ENCODE results near the gene RALGPS1.
A peak's percentile ranks its signal among the peaks of the same experiment; 100 is the strongest.

Gene RALGPS1

GRCh38 chr9:127210851-127211730 is 296.5 kb downstream of the RALGPS1 start:
- FAIRE-seq = no peak

- FAIRE-seq = no peak
Measured at GRCh38 chr9:127211983-127212382, 297.4 kb downstream of the RALGPS1 start.

DNA sequence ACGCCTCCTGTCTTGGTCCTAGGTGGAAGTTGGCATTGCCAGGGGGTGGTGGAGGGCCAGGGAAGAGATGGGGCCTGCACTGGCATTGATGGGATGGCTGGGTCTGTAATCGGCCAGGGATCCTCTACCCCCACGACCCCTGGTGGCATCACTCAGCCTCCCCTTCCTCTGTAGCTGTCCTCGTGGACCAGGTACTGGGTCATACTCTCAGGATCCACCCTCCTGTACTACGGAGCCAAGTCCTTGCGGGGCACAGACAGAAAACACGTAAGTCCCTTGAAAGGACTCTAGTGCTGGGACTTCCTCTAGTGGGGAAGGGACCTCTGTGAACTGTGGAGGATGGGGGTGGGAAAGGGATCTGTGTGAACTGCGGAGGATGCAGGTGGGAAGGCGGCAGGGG is 297.9 kb downstream of the RALGPS1 start:
- FAIRE-seq = no peak

- no peak for FAIRE-seq
Measured at GRCh38 chr9:127213859-127214258, 299.3 kb downstream of the RALGPS1 start.

- peak; percentile 61 for FAIRE-seq
Measured at GRCh38 chr9:127214421-127215267, 300.1 kb downstream of the RALGPS1 start.

GRCh38 chr9:127215268-127216209 is 301.0 kb downstream of the RALGPS1 start:
- no peak for FAIRE-seq

GRCh38 chr9:127216210-127216887 is 301.8 kb downstream of the RALGPS1 start:
- no peak for FAIRE-seq

- FAIRE-seq = no peak
Measured at GRCh38 chr9:127216888-127217217, 302.3 kb downstream of the RALGPS1 start.

GRCh38 chr9:127218818-127219217 is 304.2 kb downstream of the RALGPS1 start:
- no peak for FAIRE-seq

DNA sequence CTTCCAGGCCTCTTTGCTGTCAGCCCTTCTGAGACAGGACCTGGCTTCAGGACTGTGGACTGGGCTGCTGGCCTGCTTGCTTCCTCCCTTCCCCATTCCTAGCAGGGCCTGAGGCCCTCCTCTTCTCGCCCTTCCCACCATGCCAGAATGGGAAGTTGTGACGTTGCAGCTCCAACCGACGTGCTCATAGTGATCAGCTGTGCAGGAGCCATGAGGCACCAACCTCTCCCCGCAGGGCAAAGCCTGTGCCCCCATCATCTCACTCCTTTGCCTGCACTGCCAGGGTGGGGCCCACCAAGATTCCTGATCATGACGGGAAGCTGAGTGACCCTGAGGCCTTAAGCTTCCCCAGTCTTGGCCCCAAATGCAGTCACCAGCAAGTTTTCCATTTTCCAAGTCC is 304.9 kb downstream of the RALGPS1 start:
- FAIRE-seq = no peak

GRCh38 chr9:127221695-127222094 is 307.1 kb downstream of the RALGPS1 start:
- FAIRE-seq = no peak

- no peak for FAIRE-seq
Measured at GRCh38 chr9:127222388-127223095, 308.0 kb downstream of the RALGPS1 start.

DNA sequence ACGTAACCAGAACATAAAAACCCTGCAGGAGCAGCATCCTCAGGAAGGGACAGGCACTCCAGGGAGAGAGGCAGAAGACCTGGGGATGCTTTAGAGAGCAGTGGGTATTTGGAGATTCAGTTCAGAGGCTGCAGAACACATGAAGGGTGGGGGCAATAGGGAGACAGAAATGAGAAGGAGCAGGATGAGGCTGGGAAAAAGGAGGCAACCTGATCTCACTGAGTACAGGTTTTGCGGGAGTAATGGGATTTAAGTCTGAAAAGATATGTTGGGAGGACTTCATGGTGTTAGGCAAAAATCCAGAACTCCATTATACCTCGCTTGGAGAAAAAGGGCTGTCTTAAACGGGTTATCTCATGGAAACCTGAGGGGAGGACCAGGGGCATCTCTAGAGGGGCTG is 308.7 kb downstream of the RALGPS1 start:
- no peak for FAIRE-seq

GRCh38 chr9:127223810-127224177 is 309.2 kb downstream of the RALGPS1 start:
- no peak for FAIRE-seq

- no peak for FAIRE-seq
Measured at GRCh38 chr9:127224178-127224882, 309.7 kb downstream of the RALGPS1 start.

DNA sequence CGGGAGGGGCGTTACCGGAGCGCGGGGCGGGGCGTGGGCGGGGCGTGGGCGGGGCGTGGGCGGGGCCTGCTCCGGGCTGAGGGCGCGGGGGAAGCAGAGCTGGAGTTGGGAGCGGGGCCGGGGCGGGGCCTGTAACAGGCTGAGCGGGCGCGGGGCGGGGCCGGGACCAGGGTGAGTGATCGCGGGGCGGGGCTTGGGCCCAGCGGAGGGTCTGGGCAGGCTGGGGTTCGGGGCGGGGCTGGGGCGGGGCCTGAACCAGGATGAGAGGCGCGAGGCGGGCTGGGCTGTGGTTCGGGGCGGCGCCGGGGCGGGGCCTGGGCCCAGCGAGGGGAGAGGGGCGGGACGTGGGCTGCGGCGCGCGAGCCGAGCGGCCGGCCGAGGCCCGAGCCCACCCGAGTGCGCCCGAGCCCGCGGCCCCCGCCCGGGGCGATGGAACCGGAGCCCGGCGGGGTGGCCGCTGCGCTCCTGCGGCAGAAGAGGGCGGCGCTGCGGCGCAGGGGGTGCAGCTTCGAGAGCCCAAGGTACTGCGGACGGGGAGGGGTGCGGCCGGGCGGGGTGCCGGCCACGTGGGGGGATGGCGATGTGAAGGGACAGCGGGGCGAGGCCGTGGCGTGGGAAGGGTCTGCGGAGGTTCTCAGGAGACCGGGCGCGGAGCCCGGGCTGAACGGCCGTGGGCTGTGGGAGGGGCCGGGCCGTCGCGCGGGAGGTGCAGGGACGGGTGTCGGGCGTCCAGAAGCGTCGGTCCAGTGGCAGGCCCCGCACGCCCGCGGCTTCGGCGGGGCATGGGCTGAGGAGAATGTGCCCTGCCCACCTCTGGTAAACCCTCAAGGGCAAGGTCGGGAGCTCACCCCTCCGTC is 310.5 kb downstream of the RALGPS1 start:
- no peak for FAIRE-seq

- FAIRE-seq = no peak
Measured at GRCh38 chr9:127225801-127226625, 311.4 kb downstream of the RALGPS1 start.

DNA sequence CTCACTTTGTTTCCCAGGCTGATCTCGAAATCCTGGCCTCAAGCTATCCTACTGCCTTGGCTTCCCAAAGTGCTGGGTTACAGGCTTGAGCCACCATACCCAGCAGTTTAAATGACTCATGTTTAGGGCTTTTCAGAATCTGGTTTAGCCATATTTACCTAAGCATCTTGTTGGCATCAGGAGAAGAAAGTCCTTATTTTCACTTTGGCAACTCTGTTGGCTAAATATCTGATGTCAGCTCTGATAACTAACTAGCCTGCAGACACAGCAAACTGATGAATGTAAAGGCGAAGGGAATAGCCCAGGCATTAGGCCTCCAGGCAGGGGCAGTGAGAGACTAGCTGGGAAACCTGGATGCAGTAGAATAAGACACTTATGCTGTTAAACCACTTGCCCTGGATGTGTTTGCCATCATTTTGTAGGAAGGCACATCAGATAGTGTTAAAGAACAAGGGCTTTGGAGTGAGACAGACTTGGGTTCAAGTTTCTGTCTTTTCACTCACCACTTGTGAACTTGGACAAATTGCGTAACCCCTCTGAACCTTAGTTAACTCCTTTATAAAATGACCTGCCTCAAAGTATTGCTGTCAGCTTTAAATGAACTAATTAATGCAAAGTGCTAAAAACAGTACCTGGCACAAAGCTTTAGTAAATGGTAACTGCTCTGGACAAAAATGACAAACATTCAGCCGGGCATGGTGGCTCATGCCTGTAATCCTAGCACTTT is 315.3 kb downstream of the RALGPS1 start:
- no peak for FAIRE-seq

Data from A204.1 (cell line).